H9 (cell line): Measurements from ENCODE around the gene RASGRP4. TPM values are rescaled to one million over a fixed set of nuclear protein-coding genes. Genes with fewer than 3 reads are reported as not detected.

Experiments
- DNase-seq: peaks from one replicate; pipeline ENCODE4 v3.0.0-alpha.2; 2017
- H2AFZ ChIP-seq: one replicate; pipeline ENCODE4 v1.6.1; 2013; ENCODE audit warnings: mild to moderate bottlenecking, low read length, control low read depth, moderate library complexity
- H2AK5ac ChIP-seq: 2 replicates; pipeline ENCODE4 v1.6.1; 2013; ENCODE audit warnings: low read length, control low read depth, mixed read lengths; ENCODE audit not compliant: insufficient read length
- H2BK120ac ChIP-seq: one replicate; pipeline ENCODE4 v1.6.1; 2013; ENCODE audit warnings: low read depth, mild to moderate bottlenecking, low read length, control low read depth, inconsistent platforms; ENCODE audit not compliant: poor library complexity, severe bottlenecking
- H2BK12ac ChIP-seq: 2 replicates; pipeline ENCODE4 v1.6.1; 2013; ENCODE audit warnings: low read length, control low read depth, mixed read lengths, low read depth; ENCODE audit not compliant: insufficient read length
- H2BK15ac ChIP-seq: 2 replicates; pipeline ENCODE4 v1.6.1; 2013; ENCODE audit warnings: low read depth, low read length, control low read depth
- H2BK20ac ChIP-seq: one replicate; pipeline ENCODE4 v1.6.1; 2013; ENCODE audit warnings: low read depth, mild to moderate bottlenecking, low read length, control low read depth, inconsistent platforms; ENCODE audit not compliant: poor library complexity, severe bottlenecking
- H2BK5ac ChIP-seq: 2 replicates; pipeline ENCODE4 v1.6.1; 2013; ENCODE audit warnings: low read length, control low read depth, mixed read lengths; ENCODE audit not compliant: insufficient read length
- H3K14ac ChIP-seq: 2 replicates; pipeline ENCODE4 v1.6.1; 2013; ENCODE audit warnings: low read length, control low read depth; ENCODE audit not compliant: insufficient read depth
- H3K18ac ChIP-seq: 2 replicates; pipeline ENCODE4 v1.6.1; 2013; ENCODE audit warnings: low read depth, mild to moderate bottlenecking, mixed read lengths, low read length, control low read depth; ENCODE audit not compliant: insufficient read length
- H3K23ac ChIP-seq: 2 replicates; pipeline ENCODE4 v1.6.1; 2013; ENCODE audit warnings: low read length, control low read depth, mixed read lengths, low read depth; ENCODE audit not compliant: insufficient read length
- H3K23me2 ChIP-seq: 2 replicates; pipeline ENCODE4 v1.6.1; 2013; ENCODE audit warnings: low read depth, mild to moderate bottlenecking, mixed read lengths, low read length, control low read depth; ENCODE audit not compliant: insufficient read length, poor library complexity, severe bottlenecking
- H3K27ac ChIP-seq: 2 replicates; pipeline ENCODE4 v1.5.1; 2013; ENCODE audit warnings: low read length, control low read depth, mixed read lengths, low read depth; ENCODE audit not compliant: insufficient read length
- H3K27me3 ChIP-seq: 2 replicates; pipeline ENCODE4 v1.6.1; 2013; ENCODE audit warnings: low read length, control low read depth, inconsistent platforms; ENCODE audit not compliant: insufficient read depth
- H3K4ac ChIP-seq: 2 replicates; pipeline ENCODE4 v1.6.1; 2013; ENCODE audit warnings: low read depth, mild to moderate bottlenecking, control low read depth, inconsistent platforms, low read length, moderate library complexity
- H3K4me1 ChIP-seq: 2 replicates; pipeline ENCODE4 v1.6.1; 2013; ENCODE audit warnings: low read length, control low read depth, inconsistent platforms; ENCODE audit not compliant: insufficient read depth
- H3K4me2 ChIP-seq: 2 replicates; pipeline ENCODE4 v1.6.1; 2013; ENCODE audit warnings: low read length, control low read depth, mixed read lengths; ENCODE audit not compliant: insufficient read length, insufficient read depth
- H3K56ac ChIP-seq: 2 replicates; pipeline ENCODE4 v1.6.1; 2013; ENCODE audit warnings: low read depth, mild to moderate bottlenecking, mixed read lengths, low read length, control low read depth; ENCODE audit not compliant: insufficient read length
- H3K79me1 ChIP-seq: 2 replicates; pipeline ENCODE4 v1.6.1; 2013; ENCODE audit warnings: low read depth, mild to moderate bottlenecking, moderate library complexity, low read length, control low read depth, inconsistent platforms; ENCODE audit not compliant: insufficient read depth, poor library complexity, severe bottlenecking
- H3K79me2 ChIP-seq: 2 replicates; pipeline ENCODE4 v1.6.1; 2013; ENCODE audit warnings: low read length, control low read depth, inconsistent platforms; ENCODE audit not compliant: insufficient read depth
- H3K9ac ChIP-seq: 2 replicates; pipeline ENCODE4 v1.6.1; 2013; ENCODE audit warnings: low read length, control low read depth, mixed read lengths; ENCODE audit not compliant: insufficient read length; ENCODE audit errors: extremely low read depth
- H3K9me3 ChIP-seq: one replicate; pipeline ENCODE4 v1.6.1; 2013; ENCODE audit warnings: low read depth, low read length, inconsistent platforms; ENCODE audit not compliant: control insufficient read depth
- H3T11ph ChIP-seq: one replicate; pipeline ENCODE4 v1.6.1; 2013; ENCODE audit warnings: mild to moderate bottlenecking, low read length, control low read depth, inconsistent platforms
- H4K20me1 ChIP-seq: one replicate; pipeline ENCODE4 v1.6.1; 2013; ENCODE audit not compliant: control insufficient read depth, insufficient read length, insufficient read depth
- H4K5ac ChIP-seq: 2 replicates; pipeline ENCODE4 v1.6.1; 2013; ENCODE audit warnings: low read depth, mild to moderate bottlenecking, mixed read lengths, low read length, control low read depth; ENCODE audit not compliant: insufficient read length
- H4K8ac ChIP-seq: replicated peaks from 2 replicates; pipeline ENCODE4 v1.6.1; 2013; ENCODE audit warnings: low read length, control low read depth, mixed read lengths, low read depth; ENCODE audit not compliant: insufficient read length
- H4K91ac ChIP-seq: 2 replicates; pipeline ENCODE4 v1.6.1; 2013; ENCODE audit warnings: low read depth, mild to moderate bottlenecking, moderate library complexity, mixed read lengths, low read length, control low read depth; ENCODE audit not compliant: insufficient read length
- H3K27ac Mint-ChIP-seq, 3 experiments: 2 replicates in 2 of 3; 3 replicates in 1 of 3; pipeline ENCODE4 v1.8.0; 2020 to 2021; ENCODE audit warnings: mixed read lengths in 3 of 3, mild to moderate bottlenecking in 1 of 3, moderate library complexity in 1 of 3
- H3K27me3 Mint-ChIP-seq: 2 replicates; pipeline ENCODE4 v1.8.0; 2021; ENCODE audit warnings: low read depth, mild to moderate bottlenecking, moderate library complexity, mixed read lengths
- H3K36me3 Mint-ChIP-seq, 3 experiments: 2 replicates in 2 of 3; 3 replicates in 1 of 3; pipeline ENCODE4 v1.8.0; 2020 to 2021; ENCODE audit warnings: low read depth in 3 of 3, mixed read lengths in 3 of 3; ENCODE audit not compliant: insufficient read depth in 1 of 3
- H3K4me1 Mint-ChIP-seq, 2 experiments: 2 replicates each; pipeline ENCODE4 v1.8.0; 2020; ENCODE audit warnings: mixed read lengths in 2 of 2
- H3K4me3 Mint-ChIP-seq, 2 experiments: 2 replicates in 1 of 2; 3 replicates in 1 of 2; pipeline ENCODE4 v1.8.0; 2020 to 2021; ENCODE audit warnings: mild to moderate bottlenecking in 2 of 2, mixed read lengths in 2 of 2, moderate library complexity in 1 of 2
- H3K9me3 Mint-ChIP-seq, 2 experiments: 2 replicates in 1 of 2; 3 replicates in 1 of 2; pipeline ENCODE4 v1.8.0; 2020; ENCODE audit warnings: mild to moderate bottlenecking in 2 of 2, mixed read lengths in 2 of 2, moderate library complexity in 1 of 2
- WGBS: extraction: QIAGEN DNeasy Blood & Tissue Kit; methylation state at CpG from one replicate; pipeline ENCODE4 v1.1.7; 2013; ENCODE audit warnings: missing lambda C conversion rate, low lambda C conversion rate, mixed read lengths; ENCODE audit not compliant: insufficient read length; ENCODE audit errors: extremely low coverage; 5-methylcytosine and 5-hydroxymethylcytosine counted together
- total RNA-seq: library from RNA; stranded (reverse); gene quantifications from 2 replicates; pipeline ENCODE4 v1.2.1, GENCODE V29; 2021
- TF ChIP-seq, protein P1 (sequence below): fragments of 200-600 bp; sonication (generic); conservative IDR thresholded peaks from 3 replicates; pipeline ENCODE4 v1.8.0; 2021; ENCODE audit warnings: antibody characterized with exemption, mild to moderate bottlenecking

Gene RASGRP4
- total RNA-seq, 1 experiment from 2014 or later: 0.28 TPM

DNA sequence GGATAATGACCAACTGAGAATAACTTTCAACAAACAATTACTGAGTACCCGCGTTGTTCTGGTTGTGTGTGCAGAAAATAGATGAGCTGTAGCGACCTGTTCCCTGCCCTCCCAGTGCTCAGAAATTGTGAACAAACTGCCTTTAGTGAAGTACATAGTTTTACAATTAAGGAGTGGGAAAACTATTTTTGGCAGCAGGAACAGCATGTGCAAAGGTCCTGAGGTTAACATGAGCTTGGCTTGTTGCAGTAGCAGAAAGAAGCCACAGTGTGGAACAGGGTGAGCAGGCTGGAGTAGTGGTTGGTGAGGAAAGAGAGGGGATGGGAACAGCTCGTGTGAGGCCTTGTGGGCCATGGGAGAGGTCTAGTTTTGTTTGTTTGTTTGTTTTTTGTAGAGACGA lies 23.5 kb upstream of the RASGRP4 start:
- Mint-ChIP-seq H3K4me3 (no peak overlapping the region), H3K36me3 (peaks cover 47 to 57% (median 53%) of the 10 kb centered on the region in 3 experiments; a peak in 6 of 7 replicates), H3K9me3 (no peaks in the 10 kb centered on the region), H3K27me3 (no peaks in the 10 kb centered on the region; the same call in 1 of the 2 replicates), H3K4me1 (peaks cover 5 to 11% of the 10 kb centered on the region in 2 experiments; a peak in 3 of 4 replicates), H3K27ac (no peak overlapping the region)
- no peak overlapping the region for H2BK12ac ChIP-seq
- H3K56ac ChIP-seq: no peak overlapping the region
- no peak overlapping the region for H2BK15ac ChIP-seq
- no peak overlapping the region for H2AFZ ChIP-seq
- no peak overlapping the region for H3T11ph ChIP-seq
- no peaks in the 10 kb centered on the region for H3K79me2 ChIP-seq
- no peak overlapping the region for H2BK20ac ChIP-seq
- no peaks in the 10 kb centered on the region for H3K23me2 ChIP-seq
- H3K4ac ChIP-seq: no peak overlapping the region
- H2AK5ac ChIP-seq: no peak overlapping the region
- H3K4me1 ChIP-seq: no peaks in the 10 kb centered on the region
- no peak overlapping the region for H4K5ac ChIP-seq
- no CpG with 5 or more reads among the region's 5 CpGs for WGBS
- H3K9me3 ChIP-seq: no peaks in the 10 kb centered on the region
- H3K27ac ChIP-seq: no peak overlapping the region
- no peaks in the 10 kb centered on the region for H4K20me1 ChIP-seq
- no peak overlapping the region for H3K18ac ChIP-seq
- no peak overlapping the region for H4K8ac ChIP-seq
- H2BK5ac ChIP-seq: no peak overlapping the region
- H3K14ac ChIP-seq: no peak overlapping the region
- no peak overlapping the region for H4K91ac ChIP-seq
- H3K9ac ChIP-seq: no peak overlapping the region
- no peak overlapping the region for H3K23ac ChIP-seq
- H3K27me3 ChIP-seq: no peaks in the 10 kb centered on the region
- no peak overlapping the region for H3K4me2 ChIP-seq
- no peaks in the 10 kb centered on the region for H3K79me1 ChIP-seq
- DNase-seq: no peak
- H2BK120ac ChIP-seq: no peak overlapping the region
- TF ChIP-seq, protein P1, sequence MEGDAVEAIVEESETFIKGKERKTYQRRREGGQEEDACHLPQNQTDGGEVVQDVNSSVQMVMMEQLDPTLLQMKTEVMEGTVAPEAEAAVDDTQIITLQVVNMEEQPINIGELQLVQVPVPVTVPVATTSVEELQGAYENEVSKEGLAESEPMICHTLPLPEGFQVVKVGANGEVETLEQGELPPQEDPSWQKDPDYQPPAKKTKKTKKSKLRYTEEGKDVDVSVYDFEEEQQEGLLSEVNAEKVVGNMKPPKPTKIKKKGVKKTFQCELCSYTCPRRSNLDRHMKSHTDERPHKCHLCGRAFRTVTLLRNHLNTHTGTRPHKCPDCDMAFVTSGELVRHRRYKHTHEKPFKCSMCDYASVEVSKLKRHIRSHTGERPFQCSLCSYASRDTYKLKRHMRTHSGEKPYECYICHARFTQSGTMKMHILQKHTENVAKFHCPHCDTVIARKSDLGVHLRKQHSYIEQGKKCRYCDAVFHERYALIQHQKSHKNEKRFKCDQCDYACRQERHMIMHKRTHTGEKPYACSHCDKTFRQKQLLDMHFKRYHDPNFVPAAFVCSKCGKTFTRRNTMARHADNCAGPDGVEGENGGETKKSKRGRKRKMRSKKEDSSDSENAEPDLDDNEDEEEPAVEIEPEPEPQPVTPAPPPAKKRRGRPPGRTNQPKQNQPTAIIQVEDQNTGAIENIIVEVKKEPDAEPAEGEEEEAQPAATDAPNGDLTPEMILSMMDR: no peak
